K562 (cell line): Measurements from ENCODE around the gene SRM. TPM values are rescaled to one million over a fixed set of nuclear protein-coding genes. Genes with fewer than 3 reads are reported as not detected.
A peak's percentile ranks its signal among the peaks of the same experiment; 100 is the strongest.

Experiments used
- ATAC-seq: fragments of 200-7000 bp; cut with Tn5 transposase; 3 replicates; pipeline ENCODE4 v1.9.1; 2020; ENCODE audit warnings: moderate library complexity
- BruUV-seq: library from RNA; stranded (reverse); fragments of 400-500 nt; replicated peaks from 2 replicates; lab custom pipeline; 2021; lab: Mats Ljungman, UMichigan
- CTCF ChIA-PET: fragments of 300-600 bp; formaldehyde crosslinking; extraction: SDS; loops from one replicate; lab custom pipeline; 2021; ENCODE audit warnings: low intra/inter-chr PET ratio; lab: Yijun Ruan, JAX
- POLR2A ChIA-PET: fragments of 300-600, 350-650 bp; sonication (Branson Sonifier 250); formaldehyde crosslinking; extraction: SDS; loops from one replicate; lab custom pipeline; 2021; ENCODE audit warnings: antibody characterized with exemption, inconsistent platforms; lab: Yijun Ruan, JAX
- DNase-seq, 4 experiments: peaks; one replicate each; pipeline versions ENCODE4 v3.0.0 to v3.0.0-alpha.2; 2011 to 2018; ENCODE audit warnings: low spot score in 3 of 4, mixed read lengths in 3 of 4; ENCODE audit errors: extremely low read depth in 1 of 4
- FAIRE-seq: peaks from 2 replicates; lab custom pipeline; 2011; peaks lifted over from hg19 to GRCh38; lab: Jason Lieb, UNC
- H2AFZ ChIP-seq: 2 replicates; pipeline ENCODE4 v1.6.0; 2011; ENCODE audit warnings: low read depth, low read length, control low read depth, inconsistent platforms
- H3K27ac ChIP-seq: fragments of 200-600 bp; 3 replicates; pipeline ENCODE4 v1.8.0; 2011; ENCODE audit warnings: low read depth, mild to moderate bottlenecking, control low read depth, inconsistent platforms, low read length, moderate library complexity, mixed read lengths; ENCODE audit errors: extremely low read depth
- H3K27me3 ChIP-seq, 2 experiments: fragments of 300-600 bp in 1 of 2; 2 replicates in 1 of 2; 3 replicates in 1 of 2; pipeline versions ENCODE4 v1.6.0 to v1.8.0; 2011; ENCODE audit warnings: inconsistent platforms in 2 of 2, low read length in 2 of 2, mild to moderate bottlenecking in 1 of 2, mixed read lengths in 1 of 2, moderate library complexity in 1 of 2; ENCODE audit not compliant: control insufficient read depth in 2 of 2, insufficient read depth in 2 of 2
- H3K36me3 ChIP-seq: fragments of 300-600 bp; 3 replicates; pipeline ENCODE4 v1.8.0; 2011; ENCODE audit warnings: mild to moderate bottlenecking, low read length, inconsistent platforms; ENCODE audit not compliant: control insufficient read depth, insufficient read depth
- H3K4me1 ChIP-seq, 2 experiments: fragments of 200-600 bp in 1 of 2; replicated peaks in 1 of 2; 2 replicates in 1 of 2; 3 replicates in 1 of 2; pipeline versions ENCODE4 v1.5.1 to v1.8.0; 2011; ENCODE audit warnings: inconsistent platforms in 2 of 2, low read length in 2 of 2, mild to moderate bottlenecking in 1 of 2, mixed read lengths in 1 of 2, moderate library complexity in 1 of 2; ENCODE audit not compliant: control insufficient read depth in 2 of 2, insufficient read depth in 2 of 2
- H3K4me2 ChIP-seq: 2 replicates; pipeline ENCODE4 v1.6.1; 2011; ENCODE audit warnings: low read length, control low read depth, inconsistent platforms, mixed read lengths; ENCODE audit not compliant: insufficient read depth
- H3K4me3 ChIP-seq: fragments of 200-600 bp; sonication (generic), shearing (Covaris generic); 2 replicates; pipeline ENCODE4 v1.5.1; 2016; ENCODE audit warnings: control low read depth, inconsistent platforms
- H3K79me2 ChIP-seq: fragments of 200-600 bp; 3 replicates; pipeline ENCODE4 v1.8.0; 2011; ENCODE audit warnings: low read length, inconsistent platforms; ENCODE audit not compliant: control insufficient read depth, insufficient read depth
- H3K9ac ChIP-seq, 2 experiments: 2 replicates each; pipeline versions ENCODE4 v1.6.0 to v1.6.1; 2011; ENCODE audit warnings: low read depth in 2 of 2, low read length in 2 of 2, control low read depth in 1 of 2, inconsistent platforms in 1 of 2, mild to moderate bottlenecking in 1 of 2, mixed read lengths in 1 of 2; ENCODE audit not compliant: insufficient read depth in 1 of 2
- H3K9me1 ChIP-seq: one replicate; pipeline ENCODE4 v1.6.0; 2011; ENCODE audit warnings: inconsistent platforms, mild to moderate bottlenecking, low read length, moderate library complexity; ENCODE audit not compliant: control insufficient read depth, insufficient read depth
- H3K9me3 ChIP-seq: replicated peaks from 2 replicates; pipeline ENCODE4 v1.5.1; 2011; ENCODE audit warnings: low read depth, low read length, inconsistent platforms; ENCODE audit not compliant: control insufficient read depth, insufficient read depth
- H4K20me1 ChIP-seq: replicated peaks from 2 replicates; pipeline ENCODE4 v1.6.1; 2011; ENCODE audit warnings: low read length, inconsistent platforms, mixed read lengths; ENCODE audit not compliant: control insufficient read depth, insufficient read depth
- FOXJ2 ChIP-seq: fragments of 200-800 bp; sonication (Bioruptor generic); IDR thresholded peaks from 2 replicates; pipeline ENCODE4 v1.6.1; 2016; ENCODE audit warnings: missing genetic modification characterization, missing compliant biosample characterization
- NFE2 ChIP-seq: IDR thresholded peaks from 2 replicates; pipeline ENCODE4 v1.6.1; 2014; ENCODE audit warnings: antibody characterized with exemption, low read depth
- POLR2A ChIP-seq: fragments of 450-650 bp; conservative IDR thresholded peaks from 2 replicates; pipeline ENCODE4 v1.6.1; 2016
- POLR2B ChIP-seq: fragments of 450-650 bp; IDR thresholded peaks from 2 replicates; pipeline ENCODE4 v1.6.1; 2018; ENCODE audit warnings: low read depth; ENCODE audit not compliant: partially characterized antibody
- POLR2H ChIP-seq: IDR thresholded peaks from 2 replicates; pipeline ENCODE4 v1.6.1; 2016; ENCODE audit warnings: missing genetic modification characterization, low read depth, mild to moderate bottlenecking, control low read depth, missing compliant biosample characterization, moderate library complexity
- ZNF507 ChIP-seq: conservative IDR thresholded peaks from 2 replicates; pipeline ENCODE4 v1.6.1; 2017; ENCODE audit warnings: missing genetic modification characterization, missing compliant biosample characterization
- WGBS: fragments of 100-300 bp; shearing (Covaris generic); methylation state at CpG from one replicate; pipeline ENCODE4 v1.1.6; 2016; ENCODE audit warnings: low coverage, mixed read lengths; ENCODE audit not compliant: insufficient coverage; ENCODE audit errors: missing lambda C conversion rate; 5-methylcytosine and 5-hydroxymethylcytosine counted together
- in situ Hi-C: fragments of 300-500 bp; cut with MboI; formaldehyde crosslinking; loops from 4 replicates; pipeline ENCODE4 v1.15.0; 2018; ENCODE audit warnings: inconsistent platforms, mixed read lengths
- intact Hi-C: fragments of 100-400 bp; cut with micrococcal nuclease; formaldehyde crosslinking; loops from 2 replicates; pipeline ENCODE4 v1.14.2; 2022
- polyA plus RNA-seq, 8 experiments: library from polyadenylated mRNA; depleted of rRNA in 4 of 8; stranded (reverse) in 5 of 8; unstranded in 3 of 8; fragments of >200 nt; fragmentation: Nextera tagmentation in 2 of 8; fragmentation: Illumina TruSeq in 1 of 8; extraction: Ambion mirVana in 2 of 8; extraction: Trizol in 1 of 8; gene quantifications; 2 replicates each; pipeline versions ENCODE4 v1.2.1 to v1.2.3, GENCODE V29; 2011 to 2014; ENCODE audit warnings: inconsistent platforms in 1 of 8, missing spikeins in 1 of 8
- total RNA-seq, 7 experiments: library from RNA; depleted of rRNA in 6 of 7; stranded (reverse); fragments of >200 nt in 6 of 7; fragmentation: Illumina TruSeq in 2 of 7; extraction: Trizol in 2 of 7; gene quantifications; 2 replicates each; pipeline versions ENCODE4 v1.2.1 to v1.2.3, GENCODE V29; 2011 to 2021; ENCODE audit warnings: low replicate concordance in 1 of 7
- TF ChIP-seq, protein P1 (sequence below): fragments of 450-650 bp; formaldehyde crosslinking; conservative IDR thresholded peaks from 2 replicates; pipeline ENCODE4 v1.4.0; 2022; ENCODE audit warnings: mild to moderate bottlenecking, missing genetic modification characterization
- TF ChIP-seq, protein P2 (sequence below): fragments of 250-450 bp; sonication (Bioruptor Pico); IDR thresholded peaks from 2 replicates; pipeline ENCODE4 v1.5.0; 2020; ENCODE audit warnings: mild to moderate bottlenecking

Gene SRM
- total and polyA plus RNA-seq, 9 of the 15 experiments (the other 6 are each of a cell fraction or from before 2014, with no cell fraction given): 23.9 to 373 (median 82.5) TPM

DNA sequence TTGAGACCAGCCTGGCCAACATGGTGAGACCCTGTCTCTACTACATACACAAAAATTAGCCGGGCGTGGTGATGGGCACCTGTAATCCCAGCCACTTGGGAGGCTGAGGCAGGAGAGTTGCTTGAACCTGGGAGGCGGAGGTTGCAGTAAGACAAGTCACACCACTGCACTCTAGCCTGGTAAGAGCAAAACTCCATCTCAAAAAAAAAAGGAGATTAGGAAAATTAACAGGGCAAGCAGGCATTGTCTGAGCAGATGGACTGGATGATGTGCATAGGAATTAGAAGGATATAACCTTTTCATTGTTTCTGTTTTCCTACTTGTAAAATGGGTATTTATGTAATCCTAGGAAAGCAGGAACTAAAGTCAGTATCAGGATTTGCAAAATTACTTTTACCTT, 31.8 kb downstream of the SRM start:
- no TSS peak for BruUV-seq
- ATAC-seq: no peak
- H3K9me1 ChIP-seq: no peaks in the 10 kb centered on the region
- whole genome bisulfite sequencing: 84% methylated on average over 3 of the region's 3 CpGs
- H3K27ac ChIP-seq: no peak overlapping the region
- H3K79me2 ChIP-seq: no peaks in the 10 kb centered on the region
- TF ChIP-seq FOXJ2 (tag): no peak
- no peak for TF ChIP-seq NFE2
- 0 out of 2 replicates have a peak, but pooled peaks have one; percentile 24 for TF ChIP-seq POLR2H (tag)
- TF ChIP-seq, protein P1, sequence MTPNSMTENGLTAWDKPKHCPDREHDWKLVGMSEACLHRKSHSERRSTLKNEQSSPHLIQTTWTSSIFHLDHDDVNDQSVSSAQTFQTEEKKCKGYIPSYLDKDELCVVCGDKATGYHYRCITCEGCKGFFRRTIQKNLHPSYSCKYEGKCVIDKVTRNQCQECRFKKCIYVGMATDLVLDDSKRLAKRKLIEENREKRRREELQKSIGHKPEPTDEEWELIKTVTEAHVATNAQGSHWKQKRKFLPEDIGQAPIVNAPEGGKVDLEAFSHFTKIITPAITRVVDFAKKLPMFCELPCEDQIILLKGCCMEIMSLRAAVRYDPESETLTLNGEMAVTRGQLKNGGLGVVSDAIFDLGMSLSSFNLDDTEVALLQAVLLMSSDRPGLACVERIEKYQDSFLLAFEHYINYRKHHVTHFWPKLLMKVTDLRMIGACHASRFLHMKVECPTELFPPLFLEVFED (CRISPR knock-in tag): peak; percentile 73; the same call in 1 of the 2 replicates
- TF ChIP-seq POLR2B: peak; percentile 52
- TF ChIP-seq, protein P2, sequence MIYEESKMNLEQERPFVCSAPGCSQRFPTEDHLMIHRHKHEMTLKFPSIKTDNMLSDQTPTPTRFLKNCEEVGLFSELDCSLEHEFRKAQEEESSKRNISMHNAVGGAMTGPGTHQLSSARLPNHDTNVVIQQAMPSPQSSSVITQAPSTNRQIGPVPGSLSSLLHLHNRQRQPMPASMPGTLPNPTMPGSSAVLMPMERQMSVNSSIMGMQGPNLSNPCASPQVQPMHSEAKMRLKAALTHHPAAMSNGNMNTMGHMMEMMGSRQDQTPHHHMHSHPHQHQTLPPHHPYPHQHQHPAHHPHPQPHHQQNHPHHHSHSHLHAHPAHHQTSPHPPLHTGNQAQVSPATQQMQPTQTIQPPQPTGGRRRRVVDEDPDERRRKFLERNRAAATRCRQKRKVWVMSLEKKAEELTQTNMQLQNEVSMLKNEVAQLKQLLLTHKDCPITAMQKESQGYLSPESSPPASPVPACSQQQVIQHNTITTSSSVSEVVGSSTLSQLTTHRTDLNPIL (CRISPR knock-in tag): no peak
- TF ChIP-seq POLR2A: 0 out of 2 replicates have a peak, but pooled peaks have one; percentile 25
- TF ChIP-seq ZNF507 (tag): no peak
- TF ChIP-seq, all 486 proteins: peak for 4
- FAIRE-seq (no peak), DNase-seq (no peak)
- Histone ChIP-seq H3K4me3 (no peak overlapping the region), H4K20me1 (no peaks in the 10 kb centered on the region), H3K36me3 (peaks cover 44% of the 10 kb centered on the region), H3K4me2 (no peak overlapping the region), H2AFZ (no peak overlapping the region), H3K9me3 (no peaks in the 10 kb centered on the region), H3K4me1 (no peaks in the 10 kb centered on the region), H3K9ac (no peak overlapping the region), H3K27me3 (no peaks in the 10 kb centered on the region)
- intact Hi-C loops: no loop called here
- in situ Hi-C loops: no loop called here
- ChIA-PET POLR2A (interaction anchor here (0.6 to 1.5 kb wide), 3 partner anchors 9 to 13 kb away, joined by 3 to 5 read pairs (median 3); no protein-coding TSS in a partner anchor), CTCF (no interaction called here)
